H1 (cell line): ENCODE results near the gene ZXDC. TPM values are rescaled to one million over a fixed set of nuclear protein-coding genes. Genes with fewer than 3 reads are reported as not detected.

Experiments
- CTCF ChIA-PET: fragments of 300-600 bp; sonication (Branson Sonifier 250); formaldehyde crosslinking; loops from one replicate; lab custom pipeline; 2021; ENCODE audit not compliant: partially characterized antibody; lab: Charles Lee
- POLR2A ChIA-PET: fragments of 300-600 bp; sonication (Branson Sonifier 250); formaldehyde crosslinking; loops from one replicate; lab custom pipeline; 2021; ENCODE audit warnings: inconsistent platforms; ENCODE audit not compliant: partially characterized antibody; lab: Charles Lee
- DNase-seq, 2 experiments: peaks; one replicate each; pipeline versions ENCODE4 v3.0.0 to v3.0.0-alpha.2; 2010 to 2022; ENCODE audit warnings: low spot score in 2 of 2, low read depth in 1 of 2, mixed read lengths in 1 of 2
- FAIRE-seq: peaks from 2 replicates; lab custom pipeline; 2011; peaks lifted over from hg19 to GRCh38; lab: Jason Lieb, UNC
- H2AFZ ChIP-seq: 2 replicates; pipeline ENCODE4 v1.8.1; 2012; ENCODE audit warnings: low read length, inconsistent platforms
- H2AK5ac ChIP-seq: 2 replicates; pipeline ENCODE4 v1.6.1; 2013; ENCODE audit warnings: low read depth, low read length
- H2BK120ac ChIP-seq: replicated peaks from 2 replicates; pipeline ENCODE3; 2013; ENCODE audit warnings: low read depth, low read length, inconsistent platforms
- H2BK12ac ChIP-seq: 2 replicates; pipeline ENCODE4 v1.6.1; 2013; ENCODE audit warnings: low read depth, low read length
- H2BK15ac ChIP-seq: 2 replicates; pipeline ENCODE4 v1.6.1; 2013; ENCODE audit warnings: low read length
- H2BK20ac ChIP-seq: 2 replicates; pipeline ENCODE4 v1.6.1; 2013; ENCODE audit warnings: low read length
- H2BK5ac ChIP-seq: 2 replicates; pipeline ENCODE4 v1.6.1; 2013; ENCODE audit warnings: low read depth, low read length
- H3K14ac ChIP-seq: 2 replicates; pipeline ENCODE4 v1.6.1; 2013; ENCODE audit warnings: inconsistent platforms; ENCODE audit not compliant: insufficient read length
- H3K18ac ChIP-seq: 2 replicates; pipeline ENCODE4 v1.6.1; 2013; ENCODE audit warnings: low read length; ENCODE audit errors: extremely low read depth
- H3K23ac ChIP-seq: 2 replicates; pipeline ENCODE4 v1.6.1; 2013; ENCODE audit warnings: inconsistent platforms; ENCODE audit not compliant: insufficient read length
- H3K23me2 ChIP-seq: 2 replicates; pipeline ENCODE4 v1.6.1; 2013; ENCODE audit warnings: low read depth, low read length
- H3K27ac ChIP-seq: 2 replicates; pipeline ENCODE4 v1.6.1; 2011; ENCODE audit warnings: low read depth, low read length, inconsistent platforms
- H3K27me3 ChIP-seq, 4 experiments: replicated peaks in 1 of 4; 1 replicate in 1 of 4; 2 replicates in 3 of 4; pipeline versions ENCODE4 v1.6.1 to v1.8.1; 2011 to 2013; ENCODE audit warnings: low read length in 3 of 4, mild to moderate bottlenecking in 3 of 4, inconsistent platforms in 2 of 4, mixed read lengths in 2 of 4, moderate library complexity in 1 of 4; ENCODE audit not compliant: control insufficient read depth in 3 of 4, insufficient read depth in 3 of 4; ENCODE audit errors: extremely low read depth in 1 of 4
- H3K36me3 ChIP-seq, 4 experiments: 2 replicates each; pipeline versions ENCODE4 v1.6.1 to v1.8.1; 2011 to 2013; ENCODE audit warnings: mild to moderate bottlenecking in 4 of 4, low read length in 3 of 4, moderate library complexity in 2 of 4, control low read depth in 1 of 4, inconsistent platforms in 1 of 4; ENCODE audit not compliant: insufficient read depth in 4 of 4, control insufficient read depth in 2 of 4
- H3K4ac ChIP-seq: replicated peaks from 2 replicates; pipeline ENCODE3; 2013; ENCODE audit warnings: low read length, low read depth, mixed read lengths, inconsistent platforms; ENCODE audit not compliant: insufficient read length
- H3K4me1 ChIP-seq, 4 experiments: replicated peaks in 1 of 4; 1 replicate in 1 of 4; 2 replicates in 3 of 4; pipeline versions ENCODE4 v1.6.1 to v1.8.1; 2011 to 2013; ENCODE audit warnings: low read length in 3 of 4, inconsistent platforms in 2 of 4, mixed read lengths in 1 of 4; ENCODE audit not compliant: insufficient read depth in 4 of 4, control insufficient read depth in 3 of 4
- H3K4me2 ChIP-seq, 2 experiments: 2 replicates each; pipeline versions ENCODE4 v1.6.1 to v1.8.1; 2011 to 2013; ENCODE audit warnings: low read depth in 2 of 2, low read length in 2 of 2, control low read depth in 1 of 2, inconsistent platforms in 1 of 2, mild to moderate bottlenecking in 1 of 2; ENCODE audit not compliant: insufficient read depth in 1 of 2
- H3K4me3 ChIP-seq, 4 experiments: fragments of 200-600, 300-600 bp in 1 of 4; sonication (generic), shearing (Covaris generic), sonication (Bioruptor Twin) in 1 of 4; 2 replicates each; pipeline versions ENCODE4 v1.5.1 to v1.8.1; 2011 to 2016; ENCODE audit warnings: low read length in 4 of 4, low read depth in 3 of 4, control low read depth in 2 of 4, inconsistent platforms in 2 of 4, mild to moderate bottlenecking in 2 of 4, mixed read lengths in 1 of 4, moderate library complexity in 1 of 4; ENCODE audit not compliant: insufficient read depth in 2 of 4; ENCODE audit errors: extremely low read depth in 1 of 4
- H3K56ac ChIP-seq: replicated peaks from 2 replicates; pipeline ENCODE3; 2013; ENCODE audit warnings: low read depth, mild to moderate bottlenecking, mixed read lengths, low read length, inconsistent platforms; ENCODE audit not compliant: insufficient read length
- H3K79me1 ChIP-seq: 2 replicates; pipeline ENCODE4 v1.6.1; 2013; ENCODE audit warnings: low read depth, low read length, control low read depth
- H3K79me2 ChIP-seq, 2 experiments: 2 replicates each; pipeline versions ENCODE4 v1.6.1 to v1.8.1; 2012 to 2013; ENCODE audit warnings: low read length in 2 of 2, mild to moderate bottlenecking in 2 of 2, inconsistent platforms in 1 of 2; ENCODE audit not compliant: insufficient read depth in 2 of 2, control insufficient read depth in 1 of 2
- H3K9ac ChIP-seq, 4 experiments: replicated peaks in 1 of 4; 1 replicate in 1 of 4; 2 replicates in 3 of 4; pipeline versions ENCODE4 v1.6.1 to v1.8.1; 2011 to 2013; ENCODE audit warnings: low read depth in 3 of 4, low read length in 3 of 4, control low read depth in 2 of 4, mild to moderate bottlenecking in 2 of 4, moderate library complexity in 2 of 4, inconsistent platforms in 1 of 4; ENCODE audit errors: extremely low read depth in 1 of 4
- H3K9me3 ChIP-seq, 2 experiments: 2 replicates each; pipeline versions ENCODE4 v1.6.1 to v1.8.1; 2012 to 2013; ENCODE audit warnings: mild to moderate bottlenecking in 2 of 2, moderate library complexity in 2 of 2, control low read depth in 1 of 2, inconsistent platforms in 1 of 2, low read depth in 1 of 2, low read length in 1 of 2, mixed read lengths in 1 of 2; ENCODE audit not compliant: insufficient read depth in 2 of 2
- H4K20me1 ChIP-seq, 2 experiments: replicated peaks in 1 of 2; 2 replicates each; pipeline versions ENCODE3 to v1.8.1; 2011 to 2013; ENCODE audit warnings: inconsistent platforms in 2 of 2, low read length in 2 of 2, mild to moderate bottlenecking in 1 of 2; ENCODE audit not compliant: insufficient read depth in 2 of 2, control insufficient read depth in 1 of 2
- H4K5ac ChIP-seq: 2 replicates; pipeline ENCODE4 v1.6.1; 2013; ENCODE audit warnings: low read length, low read depth, mixed read lengths, inconsistent platforms; ENCODE audit not compliant: insufficient read length
- H4K8ac ChIP-seq: 2 replicates; pipeline ENCODE4 v1.8.0; 2013; ENCODE audit warnings: mild to moderate bottlenecking, moderate library complexity, low read length, inconsistent platforms; ENCODE audit not compliant: insufficient read depth; ENCODE audit errors: extremely low read depth
- H4K91ac ChIP-seq: replicated peaks from 2 replicates; pipeline ENCODE3; 2013; ENCODE audit warnings: low read length, mixed read lengths, inconsistent platforms; ENCODE audit not compliant: insufficient read length
- ASH2L ChIP-seq: fragments of 200-600, 300-600 bp; sonication (generic); IDR thresholded peaks from one replicate; pipeline ENCODE4 v1.7.1; 2017; ENCODE audit warnings: low read length
- BCL11A ChIP-seq, 2 experiments: IDR thresholded peaks; one replicate each; pipeline ENCODE4 v1.6.1; 2011; ENCODE audit warnings: low read depth in 2 of 2, low read length in 2 of 2, mild to moderate bottlenecking in 2 of 2
- BRCA1 ChIP-seq: IDR thresholded peaks from 2 replicates; pipeline ENCODE4 v1.6.1; 2012; ENCODE audit warnings: low read depth, low read length, improper control_type of control experiment
- CEBPB ChIP-seq: IDR thresholded peaks from 2 replicates; pipeline ENCODE4 v1.6.1; 2012; ENCODE audit warnings: low read depth, low read length
- CHD1 ChIP-seq: IDR thresholded peaks from 2 replicates; pipeline ENCODE4 v1.6.1; 2012; ENCODE audit warnings: low read depth, low read length, improper control_type of control experiment
- KDM1A ChIP-seq: fragments of 200-600, 300-600 bp; sonication (generic); IDR thresholded peaks from 2 replicates; pipeline ENCODE4 v1.7.1; 2016; ENCODE audit warnings: mild to moderate bottlenecking, low read length, borderline replicate concordance
- MAFK ChIP-seq: IDR thresholded peaks from 2 replicates; pipeline ENCODE4 v1.6.1; 2012; ENCODE audit warnings: low read depth, mild to moderate bottlenecking, improper control_type of control experiment, low read length
- RAD21 ChIP-seq, 2 experiments: IDR thresholded peaks in 1 of 2; conservative IDR thresholded peaks in 1 of 2; 2 replicates each; pipeline ENCODE4 v1.6.1; 2011; ENCODE audit warnings: low read depth in 2 of 2, low read length in 2 of 2, improper control_type of control experiment in 1 of 2, inconsistent platforms in 1 of 2, mild to moderate bottlenecking in 1 of 2, moderate library complexity in 1 of 2
- SRF ChIP-seq: IDR thresholded peaks from 2 replicates; pipeline ENCODE4 v1.6.1; 2011; ENCODE audit warnings: mild to moderate bottlenecking, low read depth, low read length, moderate library complexity
- YY1 ChIP-seq: IDR thresholded peaks from 2 replicates; pipeline ENCODE4 v1.6.1; 2011; ENCODE audit warnings: low read depth, mild to moderate bottlenecking, low read length
- WGBS, 2 experiments: shearing (Covaris generic) in 1 of 2; methylation state at CpG; one replicate each; pipeline versions ENCODE4 v1.1.6 to v1.1.7; 2013 to 2015; ENCODE audit warnings: low lambda C conversion rate in 2 of 2, mixed read lengths in 2 of 2, inconsistent platforms in 1 of 2, low coverage in 1 of 2, missing lambda C conversion rate in 1 of 2; ENCODE audit not compliant: insufficient replicate concordance in 2 of 2, insufficient coverage in 1 of 2, insufficient read length in 1 of 2; ENCODE audit errors: extremely low coverage in 1 of 2, missing lambda C conversion rate in 1 of 2; 5-methylcytosine and 5-hydroxymethylcytosine counted together
- polyA plus RNA-seq, 7 experiments: library from polyadenylated mRNA; depleted of rRNA in 3 of 7; stranded (reverse) in 5 of 7; unstranded in 2 of 7; fragments of >200 nt in 5 of 7; fragments of 200-250 nt in 2 of 7; gene quantifications; 1 replicate in 5 of 7; 2 replicates in 1 of 7; 4 replicates in 1 of 7; pipeline versions ENCODE4 v1.2.1 to v1.2.3, GENCODE V29; 2011 to 2013; ENCODE audit warnings: missing spikeins in 2 of 7, mixed read lengths in 2 of 7
- total RNA-seq: library from RNA; stranded (reverse); fragmentation: NEBNext Ultra II Directional; extraction: Animal tissue kit (Norgen Biotek cat#: 25700); gene quantifications from 2 replicates; pipeline ENCODE4 v1.2.1, GENCODE V29; 2021

ZXDC gene
- total and polyA plus RNA-seq, 2 of the 8 experiments (the other 6 are each of a cell fraction or from before 2014, with no cell fraction given): 12.7 to 24.3 TPM

DNA sequence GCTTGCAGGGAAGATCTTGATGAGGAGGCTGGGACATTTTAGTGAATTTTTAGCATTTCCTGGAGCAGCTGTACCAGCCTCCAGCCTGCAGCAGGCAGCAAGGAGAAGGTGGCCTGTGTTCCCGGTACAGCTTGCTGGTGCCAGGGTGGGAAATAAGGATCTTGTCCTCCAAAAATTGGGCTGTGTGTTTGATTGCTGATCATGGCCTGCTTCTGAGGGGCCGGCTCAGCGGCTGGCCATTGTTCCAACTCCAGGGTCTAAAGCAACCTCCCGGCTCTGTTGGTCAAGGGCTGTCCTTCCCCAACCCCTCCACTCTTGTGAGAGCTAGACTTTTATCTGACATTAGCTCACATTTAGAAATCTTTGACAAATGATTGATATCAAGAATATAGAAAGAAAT, 75.9 kb downstream of the ZXDC start:
- Histone ChIP-seq H3K4me1 (peaks cover 0 to 15% (median 1%) of the 10 kb centered on the region in 4 experiments; a peak in 2 of 7 replicates), H4K20me1 (no peaks in the 10 kb centered on the region), H3K56ac (no peak overlapping the region), H3K9ac (no peak overlapping the region), H3K79me1 (no peaks in the 10 kb centered on the region), H3K79me2 (no peaks in the 10 kb centered on the region), H2BK15ac (no peak overlapping the region), H3K36me3 (no peaks in the 10 kb centered on the region), H4K5ac (no peak overlapping the region), H3K23ac (no peak overlapping the region), H2AK5ac (no peak overlapping the region), H3K9me3 (no peaks in the 10 kb centered on the region), H3K23me2 (peaks cover 3% of the 10 kb centered on the region; the same call in 1 of the 2 replicates), H2AFZ (no peak overlapping the region)
- TF ChIP-seq CHD1: no peak
- no peak for TF ChIP-seq SRF
- TF ChIP-seq YY1: no peak
- no peak for TF ChIP-seq CEBPB
- no peak for TF ChIP-seq KDM1A
- no peak for TF ChIP-seq MAFK
- TF ChIP-seq ASH2L: no peak
- no peak for TF ChIP-seq BRCA1
- TF ChIP-seq BCL11A (IDR thresholded peaks at IDR 0.05; ENCODE audit: low read depth in 2 of 2, low read length in 2 of 2): no peak
- TF ChIP-seq RAD21 (IDR thresholded peaks at IDR 0.05 in 1 of 2, conservative IDR thresholded peaks at IDR 0.05 in 1 of 2; ENCODE audit: low read depth in 2 of 2, low read length in 2 of 2): no peak
- TF ChIP-seq, all 59 proteins: peak for 0
- Histone ChIP-seq H3K27me3 (peaks cover 1 to 18% (median 13%) of the 10 kb centered on the region in 4 experiments), H2BK120ac (no peak overlapping the region), H3K18ac (no peak overlapping the region), H3K27ac (no peak overlapping the region), H4K91ac (no peak overlapping the region), H2BK12ac (no peak overlapping the region), H4K8ac (no peak overlapping the region), H3K4ac (no peak overlapping the region), H2BK5ac (no peak overlapping the region), H3K4me2 (no peak overlapping the region), H2BK20ac (no peak overlapping the region), H3K4me3 (no peak overlapping the region), H3K14ac (no peak overlapping the region)
- WGBS, 2 experiments: 94% methylated on average over 4 of the region's 4 CpGs; no CpG with 5 or more reads in 1 of the 2 experiments
- DNase-seq (no peak), FAIRE-seq (no peak)
- ChIA-PET POLR2A (no interaction called here), CTCF (interaction anchor here (0.8 to 1.2 kb wide), 2 partner anchors 57 to 324 kb away, joined by 3 read pairs; no protein-coding TSS in a partner anchor)
